ENCODE data around the gene URI1.

- TF ChIP-seq EZH2 (IDR thresholded peaks at IDR 0.05; ENCODE audit: borderline replicate concordance, insufficient read depth, low read depth, low read length, poor library complexity, severe bottlenecking): no peak
- no peak for TF ChIP-seq CTCF (IDR thresholded peaks at IDR 0.05)
Measured at GRCh38 chr19:30000862-30001261, 58.8 kb downstream of the URI1 start.
